Endothelial cell of umbilical vein (primary cell): ENCODE data around the gene MALL. TPM values are rescaled to one million over a fixed set of nuclear protein-coding genes. Genes with fewer than 3 reads are reported as not detected.

ENCODE experiments used
- BruUV-seq: library from RNA; stranded (reverse); fragments of 400-500 nt; replicated peaks from 2 replicates; lab custom pipeline; 2021; lab: Mats Ljungman, UMichigan
- CTCF ChIA-PET: fragments of 300-600, 350-600 bp; sonication (Branson Sonifier 250); formaldehyde crosslinking; loops from one replicate; lab custom pipeline; 2021; ENCODE audit warnings: antibody characterized with exemption, inconsistent platforms; lab: Charles Lee
- POLR2A ChIA-PET: fragments of 300-600, 350-600 bp; sonication (Branson Sonifier 250); formaldehyde crosslinking; loops from one replicate; lab custom pipeline; 2021; ENCODE audit warnings: antibody characterized with exemption, inconsistent platforms; lab: Charles Lee
- DNase-seq: peaks from one replicate; pipeline ENCODE4 v3.0.0-alpha.2; 2011; ENCODE audit warnings: low read depth, low spot score
- FAIRE-seq: peaks from 2 replicates; lab custom pipeline; 2011; peaks lifted over from hg19 to GRCh38; lab: Jason Lieb, UNC
- H2AFZ ChIP-seq: 2 replicates; pipeline ENCODE4 v1.6.0; 2012; ENCODE audit warnings: low read depth, low read length, control low read depth, inconsistent platforms
- H3K27ac ChIP-seq: 2 replicates; pipeline ENCODE4 v1.5.1; 2011; ENCODE audit warnings: low read depth, mild to moderate bottlenecking, control low read depth, low read length, moderate library complexity; ENCODE audit not compliant: insufficient read depth
- H3K27me3 ChIP-seq, 2 experiments: 2 replicates each; pipeline versions ENCODE4 v1.6.0 to v1.6.1; 2011; ENCODE audit warnings: low read length in 2 of 2, mixed read lengths in 1 of 2; ENCODE audit not compliant: control insufficient read depth in 2 of 2, insufficient read depth in 2 of 2
- H3K36me3 ChIP-seq, 2 experiments: 2 replicates in 1 of 2; 3 replicates in 1 of 2; pipeline ENCODE4 v1.5.1; 2011; ENCODE audit warnings: low read length in 2 of 2, mild to moderate bottlenecking in 1 of 2, moderate library complexity in 1 of 2; ENCODE audit not compliant: control insufficient read depth in 2 of 2, insufficient read depth in 2 of 2; ENCODE audit errors: extremely low read depth in 1 of 2
- H3K4me1 ChIP-seq: 3 replicates; pipeline ENCODE4 v1.5.1; 2011; ENCODE audit warnings: mild to moderate bottlenecking, low read length; ENCODE audit not compliant: control insufficient read depth, insufficient read depth; ENCODE audit errors: extremely low read depth
- H3K4me2 ChIP-seq: 2 replicates; pipeline ENCODE4 v1.6.1; 2011; ENCODE audit warnings: low read length, control low read depth, mixed read lengths; ENCODE audit not compliant: insufficient read depth
- H3K4me3 ChIP-seq, 3 experiments: fragments of 200-600 bp in 1 of 3; sonication (generic), shearing (Covaris generic) in 1 of 3; replicated peaks in 1 of 3; 2 replicates each; pipeline ENCODE4 v1.5.1; 2011 to 2016; ENCODE audit warnings: control low read depth in 3 of 3, low read length in 3 of 3, mild to moderate bottlenecking in 2 of 3, inconsistent platforms in 1 of 3, low read depth in 1 of 3, moderate library complexity in 1 of 3; ENCODE audit not compliant: insufficient read depth in 1 of 3
- H3K79me2 ChIP-seq: 2 replicates; pipeline ENCODE4 v1.6.0; 2012; ENCODE audit warnings: low read length, inconsistent platforms; ENCODE audit not compliant: control insufficient read depth, insufficient read depth
- H3K9ac ChIP-seq: replicated peaks from 2 replicates; pipeline ENCODE3; 2011; ENCODE audit warnings: low read length, control low read depth; ENCODE audit not compliant: insufficient read depth; ENCODE audit errors: extremely low read depth
- H3K9me1 ChIP-seq: replicated peaks from 3 replicates; pipeline ENCODE4 v1.6.0; 2011; ENCODE audit warnings: mild to moderate bottlenecking, low read length; ENCODE audit not compliant: control insufficient read depth, insufficient read depth; ENCODE audit errors: extremely low read depth
- H3K9me3 ChIP-seq: replicated peaks from 2 replicates; pipeline ENCODE4 v1.5.1; 2012; ENCODE audit warnings: low read length, inconsistent platforms; ENCODE audit not compliant: control insufficient read depth, insufficient read depth
- H4K20me1 ChIP-seq: replicated peaks from 2 replicates; pipeline ENCODE3; 2011; ENCODE audit warnings: mild to moderate bottlenecking, low read length; ENCODE audit not compliant: control insufficient read depth, insufficient read depth; ENCODE audit errors: extremely low read depth
- CTCF ChIP-seq, 2 donors: IDR thresholded peaks; 1 replicate in 1 of 2; 2 replicates in 1 of 2; pipeline ENCODE4 v1.5.1; 2011; ENCODE audit warnings: low read length in 2 of 2, mild to moderate bottlenecking in 2 of 2, moderate library complexity in 2 of 2, control low read depth in 1 of 2, inconsistent platforms in 1 of 2, low read depth in 1 of 2; ENCODE audit not compliant: insufficient read depth in 1 of 2; ENCODE audit errors: extremely low read depth in 1 of 2
- EZH2 ChIP-seq: IDR thresholded peaks from 2 replicates; pipeline ENCODE4 v1.6.1; 2012; ENCODE audit warnings: borderline replicate concordance, low read depth, mild to moderate bottlenecking, moderate library complexity, low read length, inconsistent platforms; ENCODE audit not compliant: severe bottlenecking
- FOS ChIP-seq: IDR thresholded peaks from 2 replicates; pipeline ENCODE4 v1.6.1; 2011; ENCODE audit warnings: mild to moderate bottlenecking, low read length, moderate library complexity, borderline replicate concordance; ENCODE audit not compliant: insufficient read depth
- GATA2 ChIP-seq: IDR thresholded peaks from 2 replicates; pipeline ENCODE4 v1.7.0; 2011; ENCODE audit warnings: low read depth, mild to moderate bottlenecking, moderate library complexity, mixed read lengths, low read length; ENCODE audit not compliant: insufficient read length, insufficient read depth
- JUN ChIP-seq: IDR thresholded peaks from 2 replicates; pipeline ENCODE4 v1.6.1; 2011; ENCODE audit warnings: borderline replicate concordance, low read depth; ENCODE audit not compliant: insufficient read length, insufficient read depth
- MAX ChIP-seq: IDR thresholded peaks from 2 replicates; pipeline ENCODE4 v1.6.1; 2011; ENCODE audit not compliant: insufficient read depth, insufficient read length
- MYC ChIP-seq: IDR thresholded peaks from one replicate; pipeline ENCODE4 v1.6.1; 2011; ENCODE audit warnings: mild to moderate bottlenecking, low read depth, low read length
- POLR2A ChIP-seq: IDR thresholded peaks from 2 replicates; pipeline ENCODE4 v1.6.1; 2012; ENCODE audit warnings: low read depth, mild to moderate bottlenecking, control low read depth, low read length
- POLR2AphosphoS5 ChIP-seq: IDR thresholded peaks from 2 replicates; pipeline ENCODE4 v1.6.1; 2012; ENCODE audit warnings: low read depth, mild to moderate bottlenecking, control low read depth, low read length, moderate library complexity; ENCODE audit not compliant: insufficient read depth
- dilution Hi-C: fragments of 300-500 bp; cut with MboI; formaldehyde crosslinking; loops from one replicate; pipeline ENCODE4 v1.15.0; 2019; ENCODE audit warnings: low sequenced_read_pairs; ENCODE audit not compliant: extremely low pct_ligation_motif_present
- intact Hi-C: fragments of 100-400 bp; cut with micrococcal nuclease; formaldehyde crosslinking; loops from one replicate; pipeline ENCODE4 v1.10.0; 2022
- polyA plus RNA-seq, 4 experiments: library from polyadenylated mRNA; depleted of rRNA in 3 of 4; stranded (reverse) in 3 of 4; unstranded in 1 of 4; fragments of >200 nt; gene quantifications; 2 replicates each; pipeline versions ENCODE4 v1.2.1 to v1.2.3, GENCODE V29; 2011 to 2012; ENCODE audit warnings: missing spikeins in 1 of 4
- total RNA-seq: library from RNA; stranded (reverse); gene quantifications from 2 replicates; pipeline ENCODE4 v1.2.3, GENCODE V29; 2021

MALL gene
- total and polyA plus RNA-seq, 2 donors (not counting 3 experiments of a cell fraction or from before 2014, with no cell fraction given) = 31.5 to 114 TPM

- Histone ChIP-seq H3K9me1 (no peaks in the 10 kb centered on the region), H3K36me3 (no peaks in the 10 kb centered on the region), H2AFZ (no peak overlapping the region), H4K20me1 (no peaks in the 10 kb centered on the region), H3K9ac (peak overlapping the region; percentile 73), H3K4me2 (peak overlapping the region; percentile 86), H3K27ac (peak overlapping the region; percentile 87), H3K27me3 (no peaks in the 10 kb centered on the region), H3K4me3 (no peak overlapping the region), H3K9me3 (peaks cover 2% of the 10 kb centered on the region), H3K79me2 (no peaks in the 10 kb centered on the region), H3K4me1 (peaks cover 57% of the 10 kb centered on the region)
- dilution Hi-C loops (no loop called here), intact Hi-C loops (no loop called here)
- DNase-seq = no peak
- ChIA-PET CTCF (interaction anchor here (1.4 kb wide), 1 partner anchor 38 kb away, joined by 6 read pairs; the partner anchor contains the start of gene MALL), POLR2A (no interaction called here)
- no TSS peak for BruUV-seq
- no peak for FAIRE-seq
- no peak for TF ChIP-seq JUN
- TF ChIP-seq EZH2 = no peak
- no peak for TF ChIP-seq FOS
- no peak for TF ChIP-seq GATA2
- no peak for TF ChIP-seq POLR2AphosphoS5
- TF ChIP-seq POLR2A = no peak
- TF ChIP-seq MYC = no peak
Measured at GRCh38 chr2:110153416-110153815, 37.8 kb upstream of the MALL start.

- TF ChIP-seq POLR2AphosphoS5 (peak; percentile 13), JUN (peak; percentile 35), GATA2 (peak; percentile 51), EZH2 (no peak), FOS (peak; percentile 20), CTCF (IDR thresholded peaks at IDR 0.05; ENCODE audit: extremely low read depth in 1 of 2, insufficient read depth in 1 of 2, low read depth in 1 of 2, low read length in 2 of 2) (no peak), MYC (no peak), MAX (no peak), POLR2A (no peak)
- Histone ChIP-seq H3K9me1 (no peaks in the 10 kb centered on the region), H3K9ac (peak overlapping the region; percentile 73), H3K36me3 (no peaks in the 10 kb centered on the region), H3K4me2 (peak overlapping the region; percentile 86), H2AFZ (peak overlapping the region; percentile 50), H3K9me3 (peaks cover 2% of the 10 kb centered on the region), H3K79me2 (no peaks in the 10 kb centered on the region), H4K20me1 (no peaks in the 10 kb centered on the region), H3K4me1 (peaks cover 57% of the 10 kb centered on the region), H3K4me3 (peak overlapping the region in 1 of 3 experiments; percentile 15), H3K27ac (peak overlapping the region; percentile 87), H3K27me3 (no peaks in the 10 kb centered on the region)
- CTCF ChIA-PET = interaction anchor here (1.4 kb wide), 1 partner anchor 37 kb away, joined by 6 read pairs; the partner anchor contains the start of gene MALL
- dilution Hi-C loops = no loop called here
- DNase-seq (peak; percentile 58), FAIRE-seq (no peak)
- BruUV-seq = no TSS peak
- intact Hi-C loops = no loop called here
- POLR2A ChIA-PET = no interaction called here
Measured at GRCh38 chr2:110152943-110153342, 37.3 kb upstream of the MALL start.
